HG03280 (cell line): ENCODE measurements around the gene FAM174C.

ENCODE experiments used
- ATAC-seq: cut with Tn5 transposase; IDR thresholded peaks from one replicate; pipeline ENCODE4 v1.9.1; 2021; ENCODE audit warnings: mild to moderate bottlenecking, moderate library complexity; ENCODE audit not compliant: unreplicated experiment

The FAM174C gene

DNA sequence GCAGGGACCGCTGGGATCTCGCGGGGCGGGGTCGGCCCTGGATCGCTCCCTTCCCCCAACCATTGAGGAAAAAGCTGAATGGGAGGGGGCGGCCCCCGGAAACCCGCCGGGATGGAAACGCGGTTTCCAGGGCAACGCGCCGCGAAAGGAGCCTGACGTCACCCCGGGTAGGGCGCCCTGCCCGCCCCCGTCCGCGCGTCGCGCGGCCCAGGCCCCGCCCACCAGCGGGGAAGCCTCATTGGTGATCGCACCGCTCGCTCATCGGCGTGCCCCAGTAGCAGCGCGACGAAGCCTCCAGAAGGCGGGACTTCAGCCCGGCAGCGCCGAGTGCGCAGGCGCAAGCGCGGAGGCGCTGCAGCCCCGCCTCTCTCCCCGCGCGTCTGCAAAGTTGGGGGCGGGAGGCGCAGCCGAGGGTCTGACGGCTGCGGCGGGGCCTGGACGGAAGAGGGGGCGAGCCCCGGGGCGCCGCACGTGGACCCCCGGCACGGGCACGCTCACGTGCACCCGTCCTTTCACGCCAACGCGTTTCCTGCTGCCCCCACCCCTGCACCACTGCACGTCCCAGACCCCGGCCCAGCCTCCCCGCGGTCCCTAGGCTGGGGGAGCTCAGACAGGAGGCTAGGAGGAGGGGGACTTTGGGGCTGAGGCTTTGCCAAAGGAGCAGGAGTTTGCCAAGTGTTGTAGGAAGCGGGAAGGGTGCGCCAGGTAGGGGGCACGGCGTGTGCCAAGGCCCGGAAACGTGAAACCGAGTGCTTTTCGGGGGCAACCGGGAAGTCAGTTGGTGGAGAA is 14.4 kb upstream of the FAM174C start:
- ATAC-seq, result peak; percentile 66

GRCh38 chr19:1261538-1261797 is 13.9 kb upstream of the FAM174C start:
- no peak for ATAC-seq

DNA sequence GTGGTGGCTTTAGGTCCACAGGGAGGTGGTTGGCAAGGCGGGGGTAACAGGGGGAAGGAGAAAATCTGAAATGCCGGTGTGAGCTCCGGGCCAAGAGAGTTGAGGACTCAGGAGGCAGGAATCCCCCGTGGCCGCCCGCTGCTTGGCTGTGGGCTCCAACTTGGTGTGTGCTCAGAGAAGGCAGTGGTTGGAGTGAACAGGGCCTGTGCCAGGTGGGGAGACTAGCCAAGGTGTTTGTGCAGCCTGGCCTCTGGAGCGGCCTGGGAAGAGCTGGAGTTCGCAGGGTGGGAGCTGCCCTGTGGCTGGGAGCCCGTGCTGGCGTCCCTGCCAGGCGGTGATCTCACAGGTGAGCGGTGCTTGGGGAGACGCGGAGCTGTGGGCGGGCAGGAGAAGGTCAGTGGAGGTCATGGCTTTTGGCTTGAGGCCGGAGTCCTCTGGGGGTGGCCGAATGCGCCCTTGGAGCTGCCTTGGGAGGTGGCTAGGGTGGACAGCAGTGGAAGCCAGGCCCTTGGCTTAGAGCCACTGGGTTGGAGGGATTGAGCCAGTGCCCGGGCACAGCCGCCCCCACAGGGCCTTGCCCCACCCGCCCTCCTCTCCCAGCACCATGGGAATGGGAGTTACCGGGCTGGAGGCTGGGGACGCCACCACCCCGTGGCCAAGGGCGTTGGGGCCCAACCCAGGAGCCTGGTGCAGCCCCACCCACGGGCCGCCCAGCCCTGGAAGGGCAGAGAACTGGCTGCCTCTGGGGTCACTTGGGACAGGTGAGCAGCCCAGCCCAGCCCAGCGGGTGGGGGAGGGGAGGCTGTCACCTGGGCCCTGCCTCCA is 13.3 kb upstream of the FAM174C start:
- no peak for ATAC-seq

DNA sequence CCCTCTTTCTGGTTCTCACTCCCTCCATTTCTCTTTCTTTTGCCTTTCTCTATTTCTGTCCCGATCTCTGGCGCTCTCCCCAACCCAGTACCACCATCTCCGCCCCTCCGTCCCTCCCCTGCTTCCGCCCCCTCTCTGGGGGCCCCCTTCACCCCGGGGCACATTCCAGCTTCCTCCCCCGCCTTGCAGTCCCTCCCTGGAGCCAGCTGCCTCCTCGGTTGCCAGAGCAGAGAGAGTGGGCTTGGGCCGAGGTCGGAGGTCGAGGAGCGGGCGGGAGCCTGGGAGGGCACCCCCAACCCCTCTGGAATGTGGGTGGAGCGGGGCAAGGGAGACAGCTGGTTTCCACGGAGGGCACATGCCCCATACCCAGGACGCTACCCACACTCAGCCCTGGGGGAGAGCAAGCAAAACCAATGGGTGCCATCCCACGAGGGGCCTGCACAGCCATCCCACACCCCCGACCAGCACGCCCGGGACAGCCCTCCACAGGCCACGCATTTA is 12.7 kb upstream of the FAM174C start:
- ATAC-seq, result no peak

DNA sequence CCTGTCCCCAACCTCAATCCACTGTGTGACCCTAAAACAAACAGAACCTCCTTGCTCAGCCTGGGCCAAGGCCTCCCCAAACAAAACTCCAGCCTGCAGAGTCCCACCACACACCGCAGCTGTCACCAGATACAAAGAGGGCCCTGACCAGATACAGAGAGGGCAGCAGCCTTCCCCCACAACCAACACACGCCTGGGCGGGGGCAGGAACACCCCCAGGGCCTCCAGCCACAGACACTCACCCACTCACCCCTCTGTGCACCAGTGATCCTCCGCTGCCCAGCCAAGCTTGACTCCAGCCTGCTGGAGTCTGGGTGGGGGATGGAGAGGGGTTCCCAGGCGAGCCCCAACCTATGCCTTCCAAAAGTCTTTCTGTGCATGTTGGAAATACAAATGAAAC is 12.1 kb upstream of the FAM174C start:
- ATAC-seq, result no peak

GRCh38 chr19:1264801-1265614 is 10.3 kb upstream of the FAM174C start:
- ATAC-seq, result no peak

DNA sequence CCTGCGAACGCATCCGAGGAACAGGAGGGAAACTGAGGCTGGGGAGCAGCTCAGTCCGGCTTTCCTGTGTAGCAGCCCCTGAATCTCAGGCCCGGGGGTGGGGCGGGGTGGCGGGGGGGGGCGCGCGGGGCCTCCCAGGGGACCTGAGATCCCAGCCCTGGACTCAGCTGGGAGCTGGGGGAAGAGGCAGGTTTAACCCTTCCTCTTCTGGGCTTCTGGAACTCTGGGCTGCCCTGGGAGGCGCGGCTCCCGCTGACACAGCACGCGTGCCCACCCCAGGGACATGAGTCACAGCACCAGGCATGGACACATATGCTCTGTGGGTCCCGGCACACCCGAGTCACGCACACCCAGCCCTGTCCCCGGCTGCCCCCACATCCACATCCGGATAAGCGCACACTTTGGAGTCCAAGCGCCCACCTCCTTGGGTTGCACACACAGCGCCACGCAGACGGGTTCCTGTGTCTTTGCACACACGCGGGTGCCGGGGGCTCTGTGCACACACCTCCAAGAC is 9.7 kb upstream of the FAM174C start:
- ATAC-seq, result no peak

DNA sequence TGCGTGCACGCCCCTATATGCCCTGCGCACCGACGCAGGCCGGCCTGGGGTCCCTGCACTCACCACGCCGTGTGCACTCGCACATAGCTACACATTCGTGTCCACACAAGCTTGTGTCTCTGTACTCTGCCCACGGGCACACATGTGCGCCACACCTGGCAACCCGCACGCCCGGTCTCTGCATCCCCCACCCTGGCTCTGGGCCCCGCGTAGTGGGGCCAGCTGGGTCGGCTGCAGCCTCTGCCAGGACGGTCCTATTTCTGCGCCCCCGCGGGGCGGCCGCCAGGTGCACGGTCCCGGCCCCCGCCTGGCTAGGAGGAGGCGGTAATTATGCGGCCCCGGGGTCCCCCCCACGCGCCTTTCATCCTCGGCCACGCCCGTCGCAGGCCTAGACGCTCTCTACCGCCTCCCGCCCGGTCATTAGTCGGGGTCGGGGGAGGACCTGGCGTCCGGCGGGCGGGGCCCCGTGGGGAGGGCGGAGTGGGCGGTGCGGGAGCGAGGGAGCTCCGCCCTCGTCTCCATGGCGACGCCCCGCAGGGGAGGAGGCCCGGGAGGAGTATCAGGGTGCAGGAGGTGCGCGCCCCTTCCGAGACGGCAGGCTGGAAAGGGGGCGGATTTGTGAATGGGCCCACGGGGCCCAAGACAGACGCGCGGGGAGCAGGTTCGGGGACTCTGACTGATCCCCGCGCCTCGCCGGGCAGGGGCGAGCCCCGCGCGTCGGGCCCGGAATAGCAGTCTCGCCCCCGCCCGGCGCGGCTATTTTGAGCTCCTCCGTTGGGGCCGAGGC is 9.0 kb upstream of the FAM174C start:
- ATAC-seq, result peak; percentile 31

- ATAC-seq, result peak; percentile 25
These were observed 8.3 kb upstream of the FAM174C start for GRCh38 chr19:1266916-1267476.

DNA sequence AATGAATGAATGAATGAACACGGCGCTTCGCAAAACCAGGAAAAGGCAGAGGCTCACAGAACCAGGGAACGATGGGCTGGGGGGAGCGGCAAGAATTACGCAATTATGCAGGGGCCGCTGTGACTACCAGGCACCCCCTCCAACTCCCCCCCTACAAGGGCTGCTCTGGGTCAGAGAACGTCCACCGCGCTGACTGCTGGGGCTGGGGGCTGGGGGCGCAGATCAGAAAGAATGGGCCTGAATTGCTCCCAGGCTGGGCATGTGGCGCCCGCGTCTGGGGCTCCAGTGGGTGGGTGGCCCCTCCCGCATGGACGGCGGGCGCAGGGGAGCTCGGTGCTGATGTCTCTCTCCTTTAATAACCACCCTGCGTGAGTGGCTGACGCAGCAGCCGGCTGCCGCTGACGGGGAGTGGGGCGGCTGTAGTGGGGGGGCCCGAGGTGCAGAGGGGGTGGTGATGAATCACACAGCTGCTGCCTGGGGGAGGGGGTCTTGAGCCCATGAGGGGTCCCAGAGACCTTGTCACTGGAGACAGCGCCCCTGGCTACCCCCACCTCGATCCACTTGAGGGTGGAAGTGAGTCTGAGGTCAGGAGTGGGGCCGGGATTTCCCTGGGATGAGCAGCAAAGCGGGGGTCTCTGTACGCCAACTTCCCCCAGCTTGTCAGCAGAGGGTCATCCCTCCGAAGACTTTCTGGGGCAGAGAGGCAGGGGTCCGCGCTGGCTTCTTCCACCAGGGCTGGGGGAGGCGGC is 7.7 kb upstream of the FAM174C start:
- no peak for ATAC-seq

GRCh38 chr19:1268226-1269064 is 6.9 kb upstream of the FAM174C start:
- no peak for ATAC-seq

DNA sequence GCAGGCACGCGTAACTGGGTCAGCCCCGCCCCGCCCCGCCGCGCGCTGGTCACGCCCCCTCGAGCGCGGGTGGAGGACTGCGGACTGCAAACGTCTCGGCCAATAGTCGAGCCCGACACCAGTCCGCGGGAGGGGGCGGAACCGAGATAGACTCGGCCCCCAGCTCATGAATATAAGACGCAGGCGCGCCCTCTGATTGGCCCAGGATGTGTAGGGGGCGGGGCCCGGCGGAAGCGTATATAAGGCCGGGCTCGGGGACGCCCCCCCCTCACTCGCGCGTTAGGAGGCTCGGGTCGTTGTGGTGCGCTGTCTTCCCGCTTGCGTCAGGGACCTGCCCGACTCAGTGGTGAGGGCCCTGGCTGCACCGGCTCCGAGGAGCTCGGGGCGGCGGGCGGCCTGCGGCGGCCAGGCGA is 6.3 kb upstream of the FAM174C start, which contains the start of gene CIRBP:
Gene CIRBP (plus strand): TSS at position 268 of the 413 bp plus-strand sequence. CDS start 1,602 bp downstream, outside the sequence.
- ATAC-seq, result peak; percentile 63

- peak; percentile 19 for ATAC-seq
These were observed 5.7 kb upstream of the FAM174C start for GRCh38 chr19:1269478-1270212.

DNA sequence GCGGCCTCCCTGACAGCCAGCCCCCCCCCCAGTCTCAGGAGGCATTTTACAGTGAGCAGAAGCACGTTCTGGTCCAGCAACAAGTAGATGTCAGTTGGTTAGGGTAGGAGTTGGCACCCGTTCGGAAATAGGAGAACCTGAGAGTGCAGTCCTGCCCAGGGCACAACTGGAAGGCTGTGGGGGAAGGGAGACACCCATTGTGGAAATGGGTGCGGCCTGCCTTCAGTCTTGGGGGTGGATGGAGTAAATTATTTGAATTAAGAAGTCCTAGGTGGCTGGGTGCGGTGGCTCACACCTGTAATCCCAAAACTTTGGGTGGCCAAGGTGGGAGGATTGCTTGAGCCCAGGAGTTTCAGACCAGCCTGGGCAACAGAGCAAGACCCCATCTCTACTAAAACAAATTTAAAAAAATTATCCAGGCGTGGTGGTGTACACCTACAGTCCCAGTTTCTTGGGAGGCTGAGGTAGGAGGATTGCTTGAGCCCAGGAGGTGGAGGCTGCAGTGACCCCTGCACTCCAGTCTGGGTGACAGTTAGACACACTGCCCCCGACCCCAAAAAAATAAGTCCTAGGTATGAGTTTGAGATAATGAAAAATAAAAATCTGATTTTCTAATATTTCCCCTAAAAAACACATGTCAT is 5.0 kb upstream of the FAM174C start:
- no peak for ATAC-seq

GRCh38 chr19:1270854-1271527 is 4.3 kb upstream of the FAM174C start:
- ATAC-seq, result no peak
